Measurements from ENCODE around the gene PIAS4.

PIAS4 gene

GRCh38 chr19:4067396-4068046 lies 60.0 kb downstream of the PIAS4 start (continued):
- TF ChIP-seq EGR2 (tag by site-specific recombination; IDR thresholded peaks at IDR 0.05; ENCODE audit: low read depth), result peak; percentile 55
- TF ChIP-seq ZNF626 (tag by site-specific recombination; IDR thresholded peaks at IDR 0.05), result no peak
- no peak for TF ChIP-seq ZNF548 (tag by site-specific recombination; IDR thresholded peaks at IDR 0.05)
- TF ChIP-seq MEIS1 (CRISPR knock-in tag; IDR thresholded peaks at IDR 0.05; ENCODE audit: borderline replicate concordance), result no peak
- TF ChIP-seq OSR2 (tag by site-specific recombination; IDR thresholded peaks at IDR 0.05), result no peak
- TF ChIP-seq ZNF837 (tag by site-specific recombination; IDR thresholded peaks at IDR 0.05), result no peak
- TF ChIP-seq ZNF140 (tag by site-specific recombination; IDR thresholded peaks at IDR 0.05), result no peak
- TF ChIP-seq ZNF707 (tag by site-specific recombination; IDR thresholded peaks at IDR 0.05), result no peak
- TF ChIP-seq, protein P1, sequence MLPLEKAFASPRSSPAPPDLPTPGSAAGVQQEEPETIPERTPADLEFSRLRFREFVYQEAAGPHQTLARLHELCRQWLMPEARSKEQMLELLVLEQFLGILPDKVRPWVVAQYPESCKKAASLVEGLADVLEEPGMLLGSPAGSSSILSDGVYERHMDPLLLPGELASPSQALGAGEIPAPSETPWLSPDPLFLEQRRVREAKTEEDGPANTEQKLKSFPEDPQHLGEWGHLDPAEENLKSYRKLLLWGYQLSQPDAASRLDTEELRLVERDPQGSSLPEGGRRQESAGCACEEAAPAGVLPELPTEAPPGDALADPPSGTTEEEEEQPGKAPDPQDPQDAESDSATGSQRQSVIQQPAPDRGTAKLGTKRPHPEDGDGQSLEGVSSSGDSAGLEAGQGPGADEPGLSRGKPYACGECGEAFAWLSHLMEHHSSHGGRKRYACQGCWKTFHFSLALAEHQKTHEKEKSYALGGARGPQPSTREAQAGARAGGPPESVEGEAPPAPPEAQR (tag by site-specific recombination; IDR thresholded peaks at IDR 0.05), result no peak
- no peak for TF ChIP-seq ZNF561 (tag by site-specific recombination; IDR thresholded peaks at IDR 0.05; ENCODE audit: borderline replicate concordance)
- TF ChIP-seq ZNF76 (tag by site-specific recombination; IDR thresholded peaks at IDR 0.05; ENCODE audit: borderline replicate concordance, low read depth), result peak; percentile 19; the same call in 1 of the 2 replicates
- no peak for TF ChIP-seq ZXDB (tag by site-specific recombination; IDR thresholded peaks at IDR 0.05)
- peak; percentile 79 for TF ChIP-seq KLF1 (tag by site-specific recombination; IDR thresholded peaks at IDR 0.05)
- TF ChIP-seq ZBTB11 (tag by site-specific recombination; conservative IDR thresholded peaks at IDR 0.05; ENCODE audit: low read depth), result no peak
- TF ChIP-seq SCRT1 (tag by site-specific recombination; IDR thresholded peaks at IDR 0.05; ENCODE audit: borderline replicate concordance), result no peak
- TF ChIP-seq ZNF121 (tag by site-specific recombination; IDR thresholded peaks at IDR 0.05), result no peak
- peak; percentile 27; the same call in 1 of the 2 replicates for TF ChIP-seq PRDM4 (tag by site-specific recombination; IDR thresholded peaks at IDR 0.05)
- peak; percentile 86 for TF ChIP-seq GLIS1 (tag by site-specific recombination; IDR thresholded peaks at IDR 0.05)
- TF ChIP-seq ZNF777 (tag by site-specific recombination; IDR thresholded peaks at IDR 0.05; ENCODE audit: borderline replicate concordance), result no peak
- no peak for TF ChIP-seq ZNF146 (tag by site-specific recombination; IDR thresholded peaks at IDR 0.05)
- no peak for TF ChIP-seq ZNF423 (tag by site-specific recombination; IDR thresholded peaks at IDR 0.05)
- TF ChIP-seq ZNF449 (tag by site-specific recombination; IDR thresholded peaks at IDR 0.05), result no peak
- no peak for TF ChIP-seq ZNF623 (tag by site-specific recombination; IDR thresholded peaks at IDR 0.05)
- TF ChIP-seq, protein P2, sequence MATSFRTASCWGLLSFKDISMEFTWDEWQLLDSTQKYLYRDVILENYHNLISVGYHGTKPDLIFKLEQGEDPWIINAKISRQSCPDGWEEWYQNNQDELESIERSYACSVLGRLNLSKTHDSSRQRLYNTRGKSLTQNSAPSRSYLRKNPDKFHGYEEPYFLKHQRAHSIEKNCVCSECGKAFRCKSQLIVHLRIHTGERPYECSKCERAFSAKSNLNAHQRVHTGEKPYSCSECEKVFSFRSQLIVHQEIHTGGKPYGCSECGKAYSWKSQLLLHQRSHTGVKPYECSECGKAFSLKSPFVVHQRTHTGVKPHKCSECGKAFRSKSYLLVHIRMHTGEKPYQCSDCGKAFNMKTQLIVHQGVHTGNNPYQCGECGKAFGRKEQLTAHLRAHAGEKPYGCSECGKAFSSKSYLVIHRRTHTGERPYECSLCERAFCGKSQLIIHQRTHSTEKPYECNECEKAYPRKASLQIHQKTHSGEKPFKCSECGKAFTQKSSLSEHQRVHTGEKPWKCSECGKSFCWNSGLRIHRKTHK (tag by site-specific recombination; IDR thresholded peaks at IDR 0.05), result no peak
- TF ChIP-seq, protein P3, sequence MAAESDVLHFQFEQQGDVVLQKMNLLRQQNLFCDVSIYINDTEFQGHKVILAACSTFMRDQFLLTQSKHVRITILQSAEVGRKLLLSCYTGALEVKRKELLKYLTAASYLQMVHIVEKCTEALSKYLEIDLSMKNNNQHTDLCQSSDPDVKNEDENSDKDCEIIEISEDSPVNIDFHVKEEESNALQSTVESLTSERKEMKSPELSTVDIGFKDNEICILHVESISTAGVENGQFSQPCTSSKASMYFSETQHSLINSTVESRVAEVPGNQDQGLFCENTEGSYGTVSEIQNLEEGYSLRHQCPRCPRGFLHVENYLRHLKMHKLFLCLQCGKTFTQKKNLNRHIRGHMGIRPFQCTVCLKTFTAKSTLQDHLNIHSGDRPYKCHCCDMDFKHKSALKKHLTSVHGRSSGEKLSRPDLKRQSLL (tag by site-specific recombination; IDR thresholded peaks at IDR 0.05), result no peak
- TF ChIP-seq YY1 (tag by site-specific recombination; IDR thresholded peaks at IDR 0.05), result no peak
- TF ChIP-seq ZNF266 (tag by site-specific recombination; IDR thresholded peaks at IDR 0.05; ENCODE audit: low read depth), result no peak
- peak; percentile 76 for TF ChIP-seq SP3 (tag by site-specific recombination; IDR thresholded peaks at IDR 0.05)

All from HEK293 (cell line).